ENCODE measurements around the gene TDP1.

DNA sequence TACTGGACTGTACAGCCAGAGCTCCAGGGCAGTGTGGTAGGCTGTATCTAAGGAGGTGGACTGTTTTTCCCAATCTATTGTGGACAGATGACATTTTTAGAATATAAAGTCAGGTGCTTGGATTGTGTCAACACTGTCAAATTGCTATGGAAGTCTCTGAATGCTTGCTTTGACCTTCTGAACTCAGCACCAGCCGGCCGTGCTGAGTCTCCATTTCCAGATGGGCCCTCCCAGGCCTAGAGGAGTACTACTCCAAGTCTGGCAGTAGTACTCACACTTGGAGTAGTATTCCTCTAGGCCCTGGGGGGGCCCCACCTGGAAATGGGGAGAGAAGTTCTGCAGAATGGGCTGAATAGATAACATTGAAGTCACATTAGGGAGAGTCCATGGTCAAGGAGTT lies 89.9 kb downstream of the TDP1 start:
- TF ChIP-seq, protein P1, sequence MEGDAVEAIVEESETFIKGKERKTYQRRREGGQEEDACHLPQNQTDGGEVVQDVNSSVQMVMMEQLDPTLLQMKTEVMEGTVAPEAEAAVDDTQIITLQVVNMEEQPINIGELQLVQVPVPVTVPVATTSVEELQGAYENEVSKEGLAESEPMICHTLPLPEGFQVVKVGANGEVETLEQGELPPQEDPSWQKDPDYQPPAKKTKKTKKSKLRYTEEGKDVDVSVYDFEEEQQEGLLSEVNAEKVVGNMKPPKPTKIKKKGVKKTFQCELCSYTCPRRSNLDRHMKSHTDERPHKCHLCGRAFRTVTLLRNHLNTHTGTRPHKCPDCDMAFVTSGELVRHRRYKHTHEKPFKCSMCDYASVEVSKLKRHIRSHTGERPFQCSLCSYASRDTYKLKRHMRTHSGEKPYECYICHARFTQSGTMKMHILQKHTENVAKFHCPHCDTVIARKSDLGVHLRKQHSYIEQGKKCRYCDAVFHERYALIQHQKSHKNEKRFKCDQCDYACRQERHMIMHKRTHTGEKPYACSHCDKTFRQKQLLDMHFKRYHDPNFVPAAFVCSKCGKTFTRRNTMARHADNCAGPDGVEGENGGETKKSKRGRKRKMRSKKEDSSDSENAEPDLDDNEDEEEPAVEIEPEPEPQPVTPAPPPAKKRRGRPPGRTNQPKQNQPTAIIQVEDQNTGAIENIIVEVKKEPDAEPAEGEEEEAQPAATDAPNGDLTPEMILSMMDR (IDR thresholded peaks at IDR 0.05) = no peak
- no peak for TF ChIP-seq EZH2 (IDR thresholded peaks at IDR 0.05; ENCODE audit: borderline replicate concordance, insufficient read depth, low read depth, low read length, poor library complexity, severe bottlenecking)

All from B cell (primary cell).